DOHH2 (cell line): ENCODE data around the gene FLG2.

Experiments
- H3F3A ChIP-seq: fragments of 200-600 bp; sonication (generic), shearing (Covaris generic); 2 replicates; pipeline ENCODE4 v1.6.0; 2016; ENCODE audit warnings: antibody characterized with exemption, mild to moderate bottlenecking; ENCODE audit not compliant: control insufficient read depth, insufficient read depth
- H3K27ac ChIP-seq: fragments of 200-600 bp; sonication (generic); 2 replicates; pipeline ENCODE4 v1.5.1; 2014; ENCODE audit warnings: low read depth, mild to moderate bottlenecking, low read length, moderate library complexity
- H3K27me3 ChIP-seq: fragments of 200-600 bp; sonication (generic); 2 replicates; pipeline ENCODE4 v1.6.1; 2014; ENCODE audit warnings: mild to moderate bottlenecking, low read length, mixed read lengths; ENCODE audit not compliant: control insufficient read depth
- H3K36me3 ChIP-seq: fragments of 200-600 bp; sonication (generic); 2 replicates; pipeline ENCODE4 v1.6.1; 2014; ENCODE audit warnings: mild to moderate bottlenecking, low read length, moderate library complexity, mixed read lengths; ENCODE audit not compliant: control insufficient read depth
- H3K4me1 ChIP-seq: fragments of 200-600 bp; sonication (generic); 2 replicates; pipeline ENCODE4 v1.6.1; 2014; ENCODE audit warnings: mild to moderate bottlenecking, low read length, mixed read lengths; ENCODE audit not compliant: control insufficient read depth
- H3K4me2 ChIP-seq: fragments of 200-600 bp; sonication (generic); 2 replicates; pipeline ENCODE4 v1.6.0; 2014; ENCODE audit warnings: mild to moderate bottlenecking, low read length, moderate library complexity
- H3K4me3 ChIP-seq: fragments of 200-600 bp; sonication (generic); 2 replicates; pipeline ENCODE4 v1.5.1; 2014; ENCODE audit warnings: mild to moderate bottlenecking, low read length, mixed read lengths
- H3K79me2 ChIP-seq: fragments of 200-600 bp; sonication (generic); 2 replicates; pipeline ENCODE4 v1.6.1; 2014; ENCODE audit warnings: mild to moderate bottlenecking, low read length, mixed read lengths; ENCODE audit not compliant: control insufficient read depth
- H3K9me2 ChIP-seq: fragments of 200-600 bp; sonication (generic); replicated peaks from 2 replicates; pipeline ENCODE4 v1.6.1; 2014; ENCODE audit warnings: mild to moderate bottlenecking, low read length, mixed read lengths; ENCODE audit not compliant: control insufficient read depth
- H3K9me3 ChIP-seq: fragments of 200-600 bp; sonication (generic); 2 replicates; pipeline ENCODE4 v1.6.1; 2014; ENCODE audit warnings: antibody characterized with exemption, low read length, mixed read lengths; ENCODE audit not compliant: control insufficient read depth, insufficient read depth
- H4K20me1 ChIP-seq: fragments of 200-600 bp; sonication (generic); 2 replicates; pipeline ENCODE4 v1.6.0; 2014; ENCODE audit warnings: low read depth, mild to moderate bottlenecking, antibody characterized with exemption, low read length, moderate library complexity; ENCODE audit not compliant: control insufficient read depth, insufficient read depth
- EZH2phosphoT487 ChIP-seq: fragments of 200-600 bp; sonication (generic); IDR thresholded peaks from 2 replicates; pipeline ENCODE4 v1.6.1; 2017; ENCODE audit warnings: borderline replicate concordance, mild to moderate bottlenecking, antibody characterized with exemption, low read length, moderate library complexity, mixed read lengths
- TF ChIP-seq, protein P1 (sequence below): fragments of 200-600 bp; sonication (generic); IDR thresholded peaks from one replicate; pipeline ENCODE4 v1.5.1; 2014; ENCODE audit warnings: antibody characterized with exemption, mild to moderate bottlenecking, low read depth, low read length; ENCODE audit not compliant: poor library complexity, severe bottlenecking

FLG2 gene

GRCh38 chr1:152349611-152350010 lies 10.2 kb downstream of the FLG2 start:
- H3F3A ChIP-seq = no peaks in the 10 kb centered on the region
- no peaks in the 10 kb centered on the region for H3K4me1 ChIP-seq
- H3K27me3 ChIP-seq = peaks cover 5% of the 10 kb centered on the region; the same call in 1 of the 2 replicates
- H3K27ac ChIP-seq = no peak overlapping the region
- H4K20me1 ChIP-seq = no peaks in the 10 kb centered on the region
- no peaks in the 10 kb centered on the region for H3K9me2 ChIP-seq
- no peak for TF ChIP-seq EZH2phosphoT487
- TF ChIP-seq, protein P1, sequence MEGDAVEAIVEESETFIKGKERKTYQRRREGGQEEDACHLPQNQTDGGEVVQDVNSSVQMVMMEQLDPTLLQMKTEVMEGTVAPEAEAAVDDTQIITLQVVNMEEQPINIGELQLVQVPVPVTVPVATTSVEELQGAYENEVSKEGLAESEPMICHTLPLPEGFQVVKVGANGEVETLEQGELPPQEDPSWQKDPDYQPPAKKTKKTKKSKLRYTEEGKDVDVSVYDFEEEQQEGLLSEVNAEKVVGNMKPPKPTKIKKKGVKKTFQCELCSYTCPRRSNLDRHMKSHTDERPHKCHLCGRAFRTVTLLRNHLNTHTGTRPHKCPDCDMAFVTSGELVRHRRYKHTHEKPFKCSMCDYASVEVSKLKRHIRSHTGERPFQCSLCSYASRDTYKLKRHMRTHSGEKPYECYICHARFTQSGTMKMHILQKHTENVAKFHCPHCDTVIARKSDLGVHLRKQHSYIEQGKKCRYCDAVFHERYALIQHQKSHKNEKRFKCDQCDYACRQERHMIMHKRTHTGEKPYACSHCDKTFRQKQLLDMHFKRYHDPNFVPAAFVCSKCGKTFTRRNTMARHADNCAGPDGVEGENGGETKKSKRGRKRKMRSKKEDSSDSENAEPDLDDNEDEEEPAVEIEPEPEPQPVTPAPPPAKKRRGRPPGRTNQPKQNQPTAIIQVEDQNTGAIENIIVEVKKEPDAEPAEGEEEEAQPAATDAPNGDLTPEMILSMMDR = no peak
- no peaks in the 10 kb centered on the region for H3K36me3 ChIP-seq
- H3K4me3 ChIP-seq = no peak overlapping the region
- no peaks in the 10 kb centered on the region for H3K79me2 ChIP-seq
- H3K9me3 ChIP-seq = peaks cover 5% of the 10 kb centered on the region; the same call in 1 of the 2 replicates
- no peak overlapping the region for H3K4me2 ChIP-seq

GRCh38 chr1:152348447-152348846 lies 11.4 kb downstream of the FLG2 start:
- H3K4me3 ChIP-seq = no peak overlapping the region
- no peaks in the 10 kb centered on the region for H3K4me1 ChIP-seq
- no peaks in the 10 kb centered on the region for H4K20me1 ChIP-seq
- H3K9me2 ChIP-seq = no peaks in the 10 kb centered on the region
- TF ChIP-seq, protein P1 = peak; percentile 47
- no peak for TF ChIP-seq EZH2phosphoT487
- H3F3A ChIP-seq = no peaks in the 10 kb centered on the region
- H3K4me2 ChIP-seq = no peak overlapping the region
- H3K27ac ChIP-seq = no peak overlapping the region
- no peaks in the 10 kb centered on the region for H3K36me3 ChIP-seq
- H3K79me2 ChIP-seq = no peaks in the 10 kb centered on the region
- peaks cover 5% of the 10 kb centered on the region; the same call in 1 of the 2 replicates for H3K27me3 ChIP-seq
- no peaks in the 10 kb centered on the region for H3K9me3 ChIP-seq

GRCh38 chr1:152347116-152347728 lies 12.6 kb downstream of the FLG2 start:
- no peak for TF ChIP-seq EZH2phosphoT487
- TF ChIP-seq, protein P1 = peak; percentile 80
- H3K4me1 ChIP-seq = no peaks in the 10 kb centered on the region
- H3K9me2 ChIP-seq = no peaks in the 10 kb centered on the region
- H3K4me3 ChIP-seq = no peak overlapping the region
- no peaks in the 10 kb centered on the region for H3K9me3 ChIP-seq
- no peaks in the 10 kb centered on the region for H3F3A ChIP-seq
- H3K36me3 ChIP-seq = no peaks in the 10 kb centered on the region
- no peaks in the 10 kb centered on the region for H3K79me2 ChIP-seq
- H3K4me2 ChIP-seq = no peak overlapping the region
- H3K27me3 ChIP-seq = peaks cover 5% of the 10 kb centered on the region; the same call in 1 of the 2 replicates
- H4K20me1 ChIP-seq = no peaks in the 10 kb centered on the region
- H3K27ac ChIP-seq = no peak overlapping the region
